ENCODE results near the gene HNRNPL.
A peak's percentile ranks its signal among the peaks of the same experiment; 100 is the strongest.
"Not testable (repeated sequence)": the region's sequence is repeated elsewhere in the genome, so short reads cannot be mapped to it uniquely, and the experiment has no call there.

Gene HNRNPL

DNA sequence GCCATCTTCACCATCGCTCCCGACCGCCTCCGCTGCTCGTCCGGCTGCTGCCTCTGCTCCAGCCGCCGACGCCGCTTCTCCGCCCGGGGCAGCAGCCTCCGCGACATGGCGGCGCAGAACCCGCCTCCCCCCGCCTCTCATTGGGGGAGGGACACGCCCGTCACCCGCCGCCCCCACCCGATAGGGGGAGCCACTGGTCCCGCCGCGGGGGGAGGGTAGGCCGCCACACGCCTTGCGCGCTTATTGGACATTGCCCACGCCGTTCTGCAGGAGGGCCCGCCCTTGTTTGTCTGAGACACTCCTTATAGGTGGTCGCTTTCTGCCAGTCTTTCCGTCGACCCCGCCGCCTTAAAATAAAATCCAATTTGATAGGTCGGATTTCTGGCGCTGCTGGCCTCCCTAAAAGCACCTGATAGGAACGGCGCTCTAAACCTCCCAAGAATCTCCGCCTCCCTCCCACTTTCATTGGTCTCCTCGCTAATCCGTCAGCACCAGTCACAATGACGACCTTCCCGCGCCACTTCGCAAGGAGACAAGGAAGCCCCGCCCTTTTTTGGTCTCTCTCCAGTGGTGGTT, at the start of gene HNRNPL:
HNRNPL (minus strand) TSS at position 127 of the 576 bp plus-strand sequence; CDS start at position 107, 20 bp downstream.
- peak; percentile 100 for DNase-seq

DNA sequence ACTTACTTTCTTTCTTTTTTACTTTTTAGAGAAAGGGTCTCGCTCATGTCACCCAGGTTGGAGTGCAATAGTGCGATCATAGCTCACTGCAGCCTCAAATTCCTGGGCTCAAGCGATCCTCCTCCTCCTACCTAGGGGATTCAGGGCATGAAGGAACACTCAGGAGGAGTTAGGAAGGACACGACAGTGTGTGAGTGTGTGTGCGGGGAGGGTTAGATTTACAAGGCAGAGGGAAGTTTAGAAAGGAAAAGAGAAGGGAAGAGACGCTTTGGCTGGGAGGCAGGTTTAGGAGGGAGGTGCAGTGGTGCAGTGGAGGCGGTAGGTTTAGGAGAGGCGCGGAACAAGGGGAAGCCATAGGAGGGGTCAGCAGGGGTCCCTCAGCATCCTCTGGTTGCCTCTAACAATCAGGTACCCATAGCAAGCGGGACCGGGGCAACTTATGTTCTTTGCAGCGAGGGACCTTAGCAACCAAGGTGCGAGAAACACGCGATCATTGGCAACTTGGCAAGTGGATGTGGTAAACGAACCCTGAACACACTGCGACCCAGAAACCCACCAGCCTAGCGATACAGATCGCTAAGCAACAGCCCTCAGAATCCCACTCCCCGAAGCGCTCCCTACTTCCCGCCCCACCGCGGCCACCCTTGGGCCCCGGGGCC, 49.1 kb upstream of the HNRNPL start:
- DNase-seq = no peak

DNA sequence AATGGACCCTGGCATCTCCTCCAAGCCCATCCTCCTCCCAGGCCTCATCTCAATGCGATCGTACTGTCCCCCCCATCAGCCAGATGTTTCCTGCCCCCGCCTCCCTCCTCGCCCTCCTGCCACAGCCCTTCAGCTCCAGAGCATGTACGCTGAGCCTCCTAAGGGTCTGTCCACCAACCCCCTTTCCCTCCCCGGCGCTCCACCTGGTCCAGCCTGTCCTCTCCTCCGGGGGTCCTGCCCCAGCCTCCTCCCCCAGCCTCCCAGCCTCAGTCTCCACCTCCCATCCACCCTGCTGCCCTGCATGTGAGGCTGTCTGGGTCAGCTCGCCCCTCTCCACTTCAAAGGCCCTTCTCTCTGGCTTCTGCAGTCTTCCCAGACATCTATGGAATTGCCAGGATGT, 45.2 kb upstream of the HNRNPL start:
- DNase-seq = no peak

DNA sequence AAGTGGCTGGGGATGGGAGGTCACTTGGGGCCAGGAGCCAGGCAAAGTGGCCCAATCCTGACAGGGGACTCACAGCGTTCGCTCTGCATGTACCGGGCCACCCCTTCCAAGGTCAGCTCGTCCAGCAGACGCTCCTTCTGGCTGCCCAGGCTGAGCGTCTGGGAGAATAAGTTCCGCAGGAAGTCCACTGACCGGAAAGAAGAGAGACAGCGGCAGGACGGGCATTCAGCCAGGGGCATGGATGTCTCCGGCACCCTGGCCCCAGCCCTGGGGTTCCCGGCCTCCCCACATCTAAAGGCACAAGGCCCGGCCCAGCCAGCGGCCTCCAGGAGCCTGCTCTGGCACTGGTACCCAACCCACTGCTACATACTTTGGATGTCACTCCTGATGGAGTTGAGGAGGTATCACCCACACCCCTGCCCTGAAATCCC, 43.6 kb upstream of the HNRNPL start:
- no peak for DNase-seq

DNA sequence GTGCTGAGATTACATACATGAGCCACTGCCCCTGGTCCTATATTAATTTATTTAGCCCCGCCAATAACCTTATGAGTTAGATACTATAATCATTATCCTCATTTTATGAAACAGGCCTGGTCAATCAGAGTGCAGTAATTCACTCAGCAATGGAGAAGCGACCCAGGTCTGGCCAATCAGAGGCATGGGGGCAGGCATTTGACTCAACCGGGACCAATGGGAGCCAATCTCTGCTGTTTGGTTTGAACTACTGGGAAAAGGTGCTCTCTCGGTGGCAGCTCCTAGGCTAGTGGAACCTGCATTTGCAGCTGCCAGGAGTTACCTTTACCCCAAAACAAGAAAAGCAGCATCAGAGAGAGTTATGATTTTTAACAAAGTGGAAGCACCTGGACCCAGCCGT, 43.1 kb upstream of the HNRNPL start:
- DNase-seq = no peak

DNA sequence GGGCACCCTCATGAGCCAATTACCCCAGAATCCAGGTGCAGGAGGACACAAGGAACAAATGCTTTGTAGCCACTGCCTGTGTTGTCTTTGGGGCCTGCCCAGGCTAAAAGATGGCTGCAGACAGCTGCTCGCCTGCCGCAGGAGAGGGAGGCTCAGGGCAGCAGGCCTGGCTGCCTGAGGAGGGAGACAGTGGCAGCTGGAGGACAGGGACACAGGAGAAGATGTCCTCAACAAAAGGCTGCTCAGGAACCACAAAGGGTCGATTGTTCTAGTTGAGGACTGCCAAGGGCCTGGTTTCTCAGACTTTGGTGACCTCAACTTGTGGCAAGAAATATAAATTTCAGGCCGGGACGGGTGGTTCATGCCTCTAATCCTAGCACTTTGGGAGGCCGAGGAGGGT, 42.0 kb upstream of the HNRNPL start:
- DNase-seq = no peak

DNA sequence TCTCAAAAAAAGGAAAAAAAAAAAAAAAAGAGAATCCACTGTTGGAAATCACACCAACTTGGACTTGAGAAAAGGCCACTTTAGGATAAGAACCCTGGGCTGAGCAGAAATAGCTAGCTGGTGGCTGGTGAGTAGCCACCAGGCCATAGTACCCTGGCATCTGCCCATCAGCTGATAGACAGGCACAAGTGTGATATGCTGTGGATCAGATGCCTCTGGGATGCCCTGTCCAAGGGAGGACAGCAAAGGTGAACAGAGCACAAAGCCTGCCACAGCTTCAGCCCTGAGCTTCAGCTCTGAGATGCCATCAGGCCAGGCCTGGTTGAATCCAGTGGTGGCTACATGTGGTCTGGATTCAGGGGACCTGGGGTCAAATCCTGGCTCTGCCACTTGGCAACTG, 40.9 kb upstream of the HNRNPL start:
- DNase-seq = no peak

DNA sequence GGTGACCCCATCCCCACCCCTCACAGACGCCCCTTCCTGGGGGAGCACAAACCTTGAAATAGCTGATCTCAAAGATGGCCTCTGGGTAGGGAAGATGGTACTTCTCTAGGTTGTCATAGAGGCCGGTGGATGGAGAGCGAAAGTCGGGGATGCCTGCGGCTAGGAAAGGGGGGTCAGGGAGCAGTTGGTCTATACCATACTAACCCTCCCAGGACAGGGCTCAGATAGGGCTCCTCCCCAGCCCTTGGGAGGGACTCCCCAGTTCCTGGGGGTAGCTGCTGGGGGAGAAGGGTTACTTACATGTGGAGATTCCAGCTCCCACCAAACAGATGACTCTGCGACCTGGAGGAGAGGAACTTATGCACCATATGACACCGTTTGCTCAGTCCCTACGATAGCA, 40.0 kb upstream of the HNRNPL start:
- no peak for DNase-seq

DNA sequence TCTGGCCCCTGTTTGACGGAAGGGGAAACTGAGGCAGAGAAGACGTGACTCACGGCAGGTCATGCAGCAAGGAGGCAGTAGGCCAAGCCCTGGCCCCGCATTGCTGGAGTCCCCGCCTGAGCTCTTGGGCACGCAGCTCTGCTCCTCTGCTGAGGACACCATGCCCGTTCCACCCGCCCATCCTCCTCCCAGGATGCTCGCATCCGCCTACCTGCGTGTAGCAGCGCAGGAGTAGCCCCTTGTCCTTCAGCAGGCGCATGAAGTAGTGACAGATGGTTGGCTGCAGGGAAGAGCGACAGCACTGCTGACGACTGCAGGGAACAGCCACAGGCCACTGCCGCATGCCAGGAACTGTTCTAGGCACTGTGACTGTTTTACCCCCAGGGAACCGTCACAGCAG, 39.1 kb upstream of the HNRNPL start:
- no peak for DNase-seq

DNA sequence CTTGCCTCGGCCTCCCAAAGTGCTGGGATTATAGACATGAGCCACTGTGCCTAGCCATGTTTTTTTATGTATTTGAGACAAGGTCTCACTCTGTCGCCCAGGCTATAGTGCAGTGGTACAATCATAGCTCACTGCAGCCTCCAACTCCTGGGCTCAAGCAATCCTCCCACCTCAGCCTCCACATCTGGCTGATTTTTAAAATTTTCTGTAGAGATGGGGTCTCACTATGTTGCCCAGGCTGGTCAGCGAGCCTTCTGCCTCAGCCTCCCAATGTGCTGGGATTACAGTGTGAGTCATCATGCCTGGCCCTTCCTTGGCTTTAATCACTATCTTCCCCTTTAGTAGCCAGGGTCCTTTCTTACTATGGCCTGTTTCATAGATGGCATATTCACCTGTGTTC, 34.9 kb upstream of the HNRNPL start:
- not testable (repeated sequence) for DNase-seq

DNA sequence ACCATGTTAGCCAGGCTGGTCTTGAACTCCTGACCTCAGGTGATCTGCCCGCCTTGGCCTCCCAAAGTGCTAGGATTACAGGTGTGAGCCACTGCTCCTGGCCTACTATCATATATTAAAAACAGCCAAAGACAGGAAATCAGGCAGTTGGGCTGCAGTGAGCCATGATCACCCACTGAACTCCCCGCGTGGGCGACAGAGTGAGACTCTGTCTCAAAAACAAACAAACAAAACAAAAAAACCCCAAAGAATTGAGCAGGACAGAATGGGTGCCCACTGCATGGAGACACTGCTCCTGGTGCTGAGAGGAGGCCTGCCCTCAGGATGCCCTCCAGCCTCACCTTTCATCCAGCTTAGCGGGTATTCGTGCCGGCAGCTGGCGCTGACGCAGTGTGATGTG, 33.5 kb upstream of the HNRNPL start:
- no peak for DNase-seq

DNA sequence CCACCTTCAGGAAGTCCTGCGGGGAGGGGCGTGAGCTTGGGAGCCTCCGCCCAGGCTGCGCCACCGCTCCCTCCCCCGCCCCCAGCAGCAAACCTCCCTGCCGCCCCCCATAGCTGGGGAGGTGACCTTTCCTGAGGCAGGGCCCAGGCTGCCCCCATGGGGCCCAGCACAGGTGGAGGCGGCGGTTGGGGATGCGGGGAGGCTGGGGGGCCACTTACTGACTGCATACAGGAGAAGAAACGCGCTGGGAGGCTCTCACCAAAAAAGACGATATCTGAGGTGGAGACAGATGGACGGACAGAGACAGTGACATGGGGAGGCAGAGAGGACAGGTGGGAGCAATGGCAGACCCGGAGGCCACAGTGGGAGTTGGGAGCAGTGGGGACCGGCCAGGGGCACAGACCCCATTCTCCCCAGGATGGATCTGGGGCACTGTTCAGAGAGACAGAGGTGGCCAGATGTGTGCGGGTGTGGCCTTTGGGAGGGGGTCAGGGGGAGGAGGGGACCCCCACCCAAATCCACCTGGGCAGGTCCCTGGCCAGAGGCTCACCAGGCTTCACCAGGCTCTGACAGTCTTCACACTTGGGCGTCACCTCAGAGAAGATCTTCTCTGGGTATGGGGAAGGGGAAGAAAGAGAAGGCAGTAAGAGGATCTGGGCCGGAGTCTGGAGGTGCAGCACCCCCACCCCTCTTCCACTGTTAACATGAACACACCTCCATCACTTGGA, 31.3 kb upstream of the HNRNPL start:
- no peak for DNase-seq

DNA sequence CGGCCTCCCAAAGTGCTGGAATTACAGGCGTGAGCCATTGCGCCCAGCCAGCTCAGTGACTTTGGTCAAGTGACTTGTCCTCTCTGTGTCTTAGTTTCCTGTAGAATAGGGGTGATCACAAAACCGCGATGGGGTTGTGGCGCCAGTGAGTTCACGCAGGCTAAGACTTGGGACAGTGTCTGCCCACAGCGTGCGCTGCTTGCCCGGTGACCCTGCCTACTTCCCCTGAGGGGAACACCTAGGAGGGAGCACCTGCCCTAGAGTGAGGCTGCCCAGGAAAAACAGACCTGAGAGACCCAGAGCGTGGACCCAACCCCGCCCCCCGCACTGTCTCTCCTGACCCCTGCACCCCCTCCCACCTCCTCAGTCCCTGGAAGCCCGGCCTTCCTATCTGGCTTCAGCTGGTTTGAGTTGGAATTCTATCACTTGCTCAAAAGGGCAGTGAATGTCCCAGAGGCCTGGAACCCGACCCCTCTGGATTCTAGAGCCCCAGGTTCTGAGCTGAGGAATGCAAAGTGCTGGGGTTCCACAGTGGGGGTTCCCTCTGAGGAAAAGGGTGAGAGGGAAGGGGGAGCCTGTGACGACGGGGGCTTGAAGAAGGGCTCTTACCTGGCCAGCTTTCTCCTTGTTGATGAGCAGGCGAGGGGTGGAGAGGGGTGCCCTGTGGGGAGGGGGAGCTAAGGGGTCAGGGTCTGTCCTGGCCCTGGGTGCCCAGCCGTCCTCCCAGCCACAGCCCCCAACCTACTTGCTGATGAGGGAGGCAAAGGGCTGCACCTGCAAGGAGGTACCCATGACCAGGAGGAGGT, 30.5 kb upstream of the HNRNPL start:
- DNase-seq = no peak

DNA sequence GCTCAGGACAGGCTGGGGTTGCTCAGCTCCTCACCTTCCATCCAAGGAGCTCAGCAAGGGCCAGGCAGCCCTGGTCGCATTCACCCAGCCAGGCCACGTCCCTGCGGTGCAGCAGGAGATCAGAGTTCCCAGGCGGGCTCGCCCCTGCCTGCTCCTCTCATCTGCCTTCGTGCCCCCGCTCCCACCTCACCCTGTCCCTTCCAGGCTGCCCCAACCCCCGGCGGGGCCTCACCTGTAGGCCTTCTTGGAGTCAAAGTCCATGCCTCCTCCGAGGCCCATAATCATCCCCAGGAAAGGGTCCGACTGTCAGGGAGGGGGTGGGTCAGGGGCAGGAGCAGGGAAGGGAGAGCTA, 29.6 kb upstream of the HNRNPL start:
- no peak for DNase-seq

DNA sequence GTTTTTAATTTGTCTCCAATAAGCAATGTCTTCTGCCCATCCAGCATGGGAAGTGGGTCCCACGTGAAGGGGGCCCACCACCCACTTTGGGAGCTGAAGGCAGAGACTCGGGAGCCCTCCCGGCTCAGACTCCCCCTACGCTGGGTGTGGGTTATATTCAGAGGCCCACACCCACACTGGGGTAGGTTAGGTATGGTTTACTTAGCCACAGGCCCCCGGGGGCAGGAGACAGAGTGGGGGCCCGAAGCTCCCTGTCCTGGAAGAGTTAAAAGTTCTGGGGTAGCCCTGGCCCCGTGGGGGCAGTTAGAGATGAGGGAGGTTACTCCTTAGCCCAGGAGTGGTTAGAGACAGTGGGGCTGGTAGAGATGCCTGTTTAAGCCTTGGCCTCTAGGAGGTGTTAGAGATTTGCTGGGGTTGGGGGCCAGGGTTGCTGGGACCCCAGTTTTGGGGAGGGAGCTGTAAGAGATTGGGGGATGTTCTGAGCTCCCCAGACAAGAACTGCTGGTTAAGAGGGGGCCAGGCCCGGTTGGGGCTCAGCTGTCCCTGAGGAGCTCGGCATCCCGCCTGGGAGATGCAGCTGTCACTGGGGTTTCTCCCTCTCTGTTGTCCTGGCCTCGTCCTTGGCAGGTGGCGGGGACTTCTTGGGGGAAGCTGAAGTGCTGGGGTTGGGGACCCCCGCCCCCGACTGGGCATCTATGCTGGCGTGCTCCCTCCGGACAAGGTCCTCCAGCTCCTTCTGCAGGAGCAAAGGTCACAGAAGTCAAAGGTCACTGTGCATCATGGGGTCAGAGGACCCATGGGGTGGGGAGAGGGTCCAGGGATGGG, 29.0 kb upstream of the HNRNPL start:
- DNase-seq = no peak

DNA sequence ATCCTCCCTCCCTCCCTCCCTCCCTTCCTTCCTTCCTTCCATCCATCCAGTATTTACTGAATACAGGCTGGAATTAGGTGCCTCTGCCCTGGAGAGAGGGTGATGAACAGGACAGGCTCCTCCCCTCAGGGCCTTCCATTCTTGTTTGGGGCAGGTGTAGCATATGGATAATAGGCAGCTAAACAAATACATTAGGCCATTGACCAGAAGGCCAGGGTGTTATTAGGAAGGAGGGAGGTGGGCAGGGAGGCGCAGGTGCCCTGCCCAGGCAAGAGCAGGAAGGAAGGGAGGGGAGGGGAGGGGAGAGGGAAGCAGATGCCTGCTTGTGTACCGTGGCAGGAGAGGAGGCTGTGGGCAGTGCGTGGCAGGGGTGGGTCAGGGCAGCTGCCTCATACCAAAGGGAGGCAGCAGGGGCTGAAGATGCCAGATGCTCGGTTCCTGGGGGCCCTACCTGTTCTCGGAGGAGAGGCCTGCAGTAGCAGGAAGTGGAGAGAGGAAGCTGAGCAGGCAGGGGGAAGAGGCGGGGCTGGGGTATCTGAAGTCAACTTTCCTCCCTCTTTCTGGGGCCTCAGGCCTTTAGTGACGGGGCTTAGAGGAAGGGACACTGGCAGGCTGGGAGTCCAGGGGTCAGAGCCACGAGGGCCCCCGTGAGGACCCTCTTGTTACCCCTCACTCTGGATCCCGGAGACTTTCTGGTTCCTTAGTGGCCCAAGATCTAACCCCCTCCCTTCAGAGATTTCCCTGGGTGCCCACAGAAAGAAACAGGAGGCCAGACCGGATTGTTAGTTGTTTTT, 28.2 kb upstream of the HNRNPL start, which contains the start of gene RINL:
RINL (minus strand) TSS at position 495 of the 794 bp plus-strand sequence. CDS start 1,533 bp downstream, outside the sequence.
- DNase-seq = peak in 1 of 2 experiments; percentile 30

DNA sequence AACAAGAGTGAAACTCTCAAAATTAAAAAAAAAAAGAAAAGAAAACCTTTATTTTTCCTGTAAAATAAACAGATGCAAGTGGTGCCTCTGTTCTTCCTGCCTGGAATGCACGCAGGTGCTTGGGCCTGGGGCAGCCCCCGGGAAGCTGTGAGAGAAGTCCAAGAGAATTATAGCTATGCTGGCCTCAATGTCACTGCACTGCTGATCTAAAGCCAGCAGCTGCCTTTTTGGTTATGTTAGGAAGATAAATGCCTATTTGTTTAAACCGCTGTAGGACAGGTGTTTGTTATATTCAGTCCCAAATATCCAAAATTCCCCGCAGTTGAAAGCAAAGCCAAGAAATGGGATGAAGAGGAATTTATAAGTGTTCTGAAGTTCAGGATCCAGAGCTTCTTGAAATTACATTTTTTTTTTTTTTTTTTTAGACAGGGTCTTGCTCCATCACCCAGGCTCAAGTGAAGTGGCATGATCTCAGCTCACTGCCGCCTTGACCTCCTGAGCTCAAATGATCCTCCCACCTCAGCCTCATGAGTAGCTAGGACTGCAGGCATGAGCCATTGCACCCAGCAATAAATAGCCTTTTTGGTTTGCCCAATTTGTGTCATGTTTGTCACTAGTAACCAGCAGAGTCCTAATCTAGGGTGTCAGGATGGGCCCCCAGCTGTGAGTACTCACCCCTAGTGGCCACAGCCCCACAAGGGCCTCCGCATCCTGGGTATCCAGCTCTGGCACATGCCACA, 26.0 kb upstream of the HNRNPL start:
- DNase-seq = no peak

DNA sequence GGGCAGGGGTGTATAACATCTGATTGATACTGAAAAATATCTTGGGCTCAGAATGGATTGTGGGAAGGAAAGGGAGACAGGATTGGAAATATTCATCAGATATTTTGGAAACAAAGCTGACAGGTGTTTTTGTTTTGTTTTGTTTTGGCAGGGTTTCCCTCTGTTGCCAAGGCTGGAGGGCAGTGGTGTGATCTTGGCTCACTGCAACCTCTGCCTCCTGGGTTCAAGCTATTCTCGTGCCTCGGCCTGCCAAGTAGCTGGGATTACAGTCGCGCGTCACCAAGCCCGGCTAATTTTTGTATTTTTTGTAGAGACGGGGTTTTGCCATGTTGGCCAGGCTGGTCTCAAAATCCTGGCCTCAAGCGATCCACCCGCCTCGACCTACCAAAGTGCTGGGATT, 23.6 kb upstream of the HNRNPL start:
- DNase-seq = not testable (repeated sequence)

DNA sequence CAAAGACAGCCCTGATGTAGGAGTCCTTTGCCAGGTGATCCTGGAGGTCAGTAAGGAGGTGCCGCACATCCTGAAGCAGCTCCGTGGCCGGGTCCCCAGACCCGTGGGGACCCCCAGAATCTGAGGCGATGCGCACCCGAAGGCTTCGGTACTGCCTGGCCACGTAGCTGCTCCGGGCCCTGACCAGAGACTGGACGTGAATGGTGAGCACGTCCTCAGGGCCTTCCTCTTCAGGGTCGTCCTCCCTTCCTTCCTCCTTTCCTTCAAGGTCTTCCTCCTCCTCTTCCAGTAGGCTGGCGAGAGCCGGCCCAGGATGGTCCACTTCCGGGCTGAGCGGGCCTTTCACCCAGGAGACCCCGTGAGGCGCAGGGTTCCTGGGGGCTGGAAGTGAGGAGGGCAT, 20.8 kb upstream of the HNRNPL start:
- DNase-seq = no peak

DNA sequence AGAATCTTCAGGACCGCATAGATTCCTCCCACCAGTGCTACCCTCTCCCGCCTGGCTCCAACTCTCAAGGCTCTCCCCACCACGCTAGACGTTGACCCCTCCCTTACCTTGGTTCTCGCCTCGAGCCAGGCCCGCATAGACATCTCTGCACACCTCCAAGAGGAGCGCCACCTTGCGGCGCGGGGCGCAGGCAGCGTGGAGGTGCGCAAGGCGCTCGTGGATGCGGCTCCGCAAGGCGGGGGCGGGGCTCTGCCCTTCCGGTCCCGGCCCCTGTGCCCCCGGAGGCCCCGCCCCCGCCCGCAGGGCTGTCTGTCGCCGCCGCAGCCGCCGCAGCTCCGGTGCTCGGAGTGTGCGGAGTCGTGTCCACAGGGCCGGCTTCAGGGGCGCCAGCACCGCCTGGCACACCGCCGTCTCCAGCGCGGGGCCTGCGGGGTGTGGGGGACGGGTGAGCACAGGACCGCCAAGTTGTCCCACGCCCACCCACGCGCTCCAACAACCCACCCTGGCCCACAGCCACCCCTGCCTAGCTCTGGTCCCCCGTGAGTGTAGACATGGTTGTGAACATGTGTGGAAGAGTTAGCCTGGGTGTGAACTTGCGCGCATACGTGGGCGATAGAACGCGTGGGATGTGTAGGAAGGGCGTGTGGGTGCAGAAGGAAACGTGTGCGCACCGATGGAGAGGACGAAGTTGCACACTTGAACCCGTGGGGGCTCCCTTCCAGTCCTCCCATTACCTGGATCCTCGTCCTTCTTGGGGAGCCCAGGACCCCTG, 20.2 kb upstream of the HNRNPL start:
- peak in 1 of 2 experiments; percentile 41 for DNase-seq
